K562 (cell line): ENCODE data around the gene KAZN. TPM values are rescaled to one million over a fixed set of nuclear protein-coding genes. Genes with fewer than 3 reads are reported as not detected.
A peak's percentile ranks its signal among the peaks of the same experiment; 100 is the strongest.

ENCODE experiments used
- ATAC-seq: fragments of 200-7000 bp; cut with Tn5 transposase; 3 replicates; pipeline ENCODE4 v1.9.1; 2020; ENCODE audit warnings: moderate library complexity
- BruUV-seq: library from RNA; stranded (reverse); fragments of 400-500 nt; replicated peaks from 2 replicates; lab custom pipeline; 2021; lab: Mats Ljungman, UMichigan
- CTCF ChIA-PET: fragments of 300-600 bp; formaldehyde crosslinking; extraction: SDS; loops from one replicate; lab custom pipeline; 2021; ENCODE audit warnings: low intra/inter-chr PET ratio; lab: Yijun Ruan, JAX
- POLR2A ChIA-PET: fragments of 300-600, 350-650 bp; sonication (Branson Sonifier 250); formaldehyde crosslinking; extraction: SDS; loops from one replicate; lab custom pipeline; 2021; ENCODE audit warnings: antibody characterized with exemption, inconsistent platforms; lab: Yijun Ruan, JAX
- DNase-seq, 4 experiments: peaks; one replicate each; pipeline versions ENCODE4 v3.0.0 to v3.0.0-alpha.2; 2011 to 2018; ENCODE audit warnings: low spot score in 3 of 4, mixed read lengths in 3 of 4; ENCODE audit errors: extremely low read depth in 1 of 4
- FAIRE-seq: peaks from 2 replicates; lab custom pipeline; 2011; peaks lifted over from hg19 to GRCh38; lab: Jason Lieb, UNC
- H2AFZ ChIP-seq: 2 replicates; pipeline ENCODE4 v1.6.0; 2011; ENCODE audit warnings: low read depth, low read length, control low read depth, inconsistent platforms
- H3K27ac ChIP-seq: fragments of 200-600 bp; 3 replicates; pipeline ENCODE4 v1.8.0; 2011; ENCODE audit warnings: low read depth, mild to moderate bottlenecking, control low read depth, inconsistent platforms, low read length, moderate library complexity, mixed read lengths; ENCODE audit errors: extremely low read depth
- H3K27me3 ChIP-seq, 2 experiments: fragments of 300-600 bp in 1 of 2; 2 replicates in 1 of 2; 3 replicates in 1 of 2; pipeline versions ENCODE4 v1.6.0 to v1.8.0; 2011; ENCODE audit warnings: inconsistent platforms in 2 of 2, low read length in 2 of 2, mild to moderate bottlenecking in 1 of 2, mixed read lengths in 1 of 2, moderate library complexity in 1 of 2; ENCODE audit not compliant: control insufficient read depth in 2 of 2, insufficient read depth in 2 of 2
- H3K36me3 ChIP-seq: fragments of 300-600 bp; 3 replicates; pipeline ENCODE4 v1.8.0; 2011; ENCODE audit warnings: mild to moderate bottlenecking, low read length, inconsistent platforms; ENCODE audit not compliant: control insufficient read depth, insufficient read depth
- H3K4me1 ChIP-seq, 2 experiments: fragments of 200-600 bp in 1 of 2; replicated peaks in 1 of 2; 2 replicates in 1 of 2; 3 replicates in 1 of 2; pipeline versions ENCODE4 v1.5.1 to v1.8.0; 2011; ENCODE audit warnings: inconsistent platforms in 2 of 2, low read length in 2 of 2, mild to moderate bottlenecking in 1 of 2, mixed read lengths in 1 of 2, moderate library complexity in 1 of 2; ENCODE audit not compliant: control insufficient read depth in 2 of 2, insufficient read depth in 2 of 2
- H3K4me2 ChIP-seq: 2 replicates; pipeline ENCODE4 v1.6.1; 2011; ENCODE audit warnings: low read length, control low read depth, inconsistent platforms, mixed read lengths; ENCODE audit not compliant: insufficient read depth
- H3K4me3 ChIP-seq: fragments of 200-600 bp; sonication (generic), shearing (Covaris generic); 2 replicates; pipeline ENCODE4 v1.5.1; 2016; ENCODE audit warnings: control low read depth, inconsistent platforms
- H3K79me2 ChIP-seq: fragments of 200-600 bp; 3 replicates; pipeline ENCODE4 v1.8.0; 2011; ENCODE audit warnings: low read length, inconsistent platforms; ENCODE audit not compliant: control insufficient read depth, insufficient read depth
- H3K9ac ChIP-seq, 2 experiments: 2 replicates each; pipeline versions ENCODE4 v1.6.0 to v1.6.1; 2011; ENCODE audit warnings: low read depth in 2 of 2, low read length in 2 of 2, control low read depth in 1 of 2, inconsistent platforms in 1 of 2, mild to moderate bottlenecking in 1 of 2, mixed read lengths in 1 of 2; ENCODE audit not compliant: insufficient read depth in 1 of 2
- H3K9me1 ChIP-seq: one replicate; pipeline ENCODE4 v1.6.0; 2011; ENCODE audit warnings: inconsistent platforms, mild to moderate bottlenecking, low read length, moderate library complexity; ENCODE audit not compliant: control insufficient read depth, insufficient read depth
- H3K9me3 ChIP-seq: replicated peaks from 2 replicates; pipeline ENCODE4 v1.5.1; 2011; ENCODE audit warnings: low read depth, low read length, inconsistent platforms; ENCODE audit not compliant: control insufficient read depth, insufficient read depth
- H4K20me1 ChIP-seq: replicated peaks from 2 replicates; pipeline ENCODE4 v1.6.1; 2011; ENCODE audit warnings: low read length, inconsistent platforms, mixed read lengths; ENCODE audit not compliant: control insufficient read depth, insufficient read depth
- BCOR ChIP-seq: fragments of 450-650 bp; IDR thresholded peaks from 2 replicates; pipeline ENCODE4 v1.6.1; 2016
- CHD1 ChIP-seq: fragments of 200-600 bp; sonication (generic); IDR thresholded peaks from one replicate; pipeline ENCODE4 v1.6.1; 2012; ENCODE audit warnings: mild to moderate bottlenecking, moderate library complexity, low read length, inconsistent platforms
- GABPB1 ChIP-seq: sonication (generic); formaldehyde crosslinking; IDR thresholded peaks from 2 replicates; pipeline ENCODE4 v1.8.0; 2022; ENCODE audit warnings: mild to moderate bottlenecking, missing genetic modification reagents
- SMAD4 ChIP-seq: fragments of 250-450 bp; sonication (Bioruptor Pico); conservative IDR thresholded peaks from 2 replicates; pipeline ENCODE4 v1.8.0; 2021; ENCODE audit warnings: inconsistent platforms, mild to moderate bottlenecking, moderate library complexity
- ZFX ChIP-seq: sonication (generic); formaldehyde crosslinking; IDR thresholded peaks from 2 replicates; pipeline ENCODE4 v1.8.0; 2022; ENCODE audit warnings: mild to moderate bottlenecking, missing genetic modification reagents, moderate library complexity
- ZNF644 ChIP-seq: fragments of 200-800 bp; sonication (Bioruptor generic); IDR thresholded peaks from 2 replicates; pipeline ENCODE4 v1.6.1; 2016; ENCODE audit warnings: low read depth, missing genetic modification characterization, missing compliant biosample characterization
- WGBS: fragments of 100-300 bp; shearing (Covaris generic); methylation state at CpG from one replicate; pipeline ENCODE4 v1.1.6; 2016; ENCODE audit warnings: low coverage, mixed read lengths; ENCODE audit not compliant: insufficient coverage; ENCODE audit errors: missing lambda C conversion rate; 5-methylcytosine and 5-hydroxymethylcytosine counted together
- in situ Hi-C: fragments of 300-500 bp; cut with MboI; formaldehyde crosslinking; loops from 4 replicates; pipeline ENCODE4 v1.15.0; 2018; ENCODE audit warnings: inconsistent platforms, mixed read lengths
- intact Hi-C: fragments of 100-400 bp; cut with micrococcal nuclease; formaldehyde crosslinking; loops from 2 replicates; pipeline ENCODE4 v1.14.2; 2022
- polyA plus RNA-seq, 8 experiments: library from polyadenylated mRNA; depleted of rRNA in 4 of 8; stranded (reverse) in 5 of 8; unstranded in 3 of 8; fragments of >200 nt; fragmentation: Nextera tagmentation in 2 of 8; fragmentation: Illumina TruSeq in 1 of 8; extraction: Ambion mirVana in 2 of 8; extraction: Trizol in 1 of 8; gene quantifications; 2 replicates each; pipeline versions ENCODE4 v1.2.1 to v1.2.3, GENCODE V29; 2011 to 2014; ENCODE audit warnings: inconsistent platforms in 1 of 8, missing spikeins in 1 of 8
- total RNA-seq, 7 experiments: library from RNA; depleted of rRNA in 6 of 7; stranded (reverse); fragments of >200 nt in 6 of 7; fragmentation: Illumina TruSeq in 2 of 7; extraction: Trizol in 2 of 7; gene quantifications; 2 replicates each; pipeline versions ENCODE4 v1.2.1 to v1.2.3, GENCODE V29; 2011 to 2021; ENCODE audit warnings: low replicate concordance in 1 of 7
- TF ChIP-seq, protein P1 (sequence below), 2 experiments: fragments of 250-450 bp in 1 of 2; fragments of 450-650 bp in 1 of 2; sonication (Bioruptor Pico) in 1 of 2; IDR thresholded peaks; 2 replicates each; pipeline versions ENCODE4 v1.6.1 to v1.8.0; 2016 to 2021; ENCODE audit warnings: mild to moderate bottlenecking in 2 of 2, moderate library complexity in 2 of 2, missing compliant biosample characterization in 1 of 2, missing genetic modification characterization in 1 of 2
- TF ChIP-seq, protein P2 (sequence below): fragments of 450-650 bp; IDR thresholded peaks from 2 replicates; pipeline ENCODE4 v1.6.1; 2017; ENCODE audit warnings: antibody characterized with exemption, mild to moderate bottlenecking

KAZN gene
- total and polyA plus RNA-seq, 9 of the 15 experiments (the other 6 are each of a cell fraction or from before 2014, with no cell fraction given): 2.1 to 21.6 (median 5.4) TPM

DNA sequence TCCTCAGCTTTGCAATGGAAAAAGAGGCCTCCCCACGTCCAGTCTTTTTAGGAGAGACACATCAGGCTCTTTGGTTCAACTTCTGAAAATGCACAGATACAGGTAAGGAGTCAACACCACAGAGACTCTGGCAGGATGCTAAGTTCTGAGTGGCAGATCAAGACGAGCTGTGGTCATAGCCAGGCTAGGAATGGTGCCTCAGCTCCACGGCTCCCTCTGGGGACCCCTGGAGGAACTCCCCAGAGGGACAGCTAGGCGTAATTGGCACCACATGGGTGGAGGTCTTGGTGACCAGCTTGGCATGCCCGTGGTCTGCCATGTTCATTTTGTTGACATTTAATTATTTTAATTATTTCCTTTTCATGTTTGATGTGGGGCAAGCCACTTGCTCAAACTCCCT, 206.1 kb downstream of the KAZN start:
- DNase-seq (peak; percentile 65 to 77 (median 69)), ATAC-seq (peak; percentile 93), FAIRE-seq (peak; percentile 69)
- no peaks in the 10 kb centered on the region for H3K27me3 ChIP-seq
- in situ Hi-C loops: no loop called here
- no peaks in the 10 kb centered on the region for H3K9me1 ChIP-seq
- POLR2A ChIA-PET: interaction anchor here (0.5 to 1.7 kb wide), 5 partner anchors 9 to 99 kb away, joined by 3 to 10 read pairs (median 3); no protein-coding TSS in a partner anchor
- H3K4me2 ChIP-seq: no peak overlapping the region
- no TSS peak for BruUV-seq
- H3K4me1 ChIP-seq: peaks cover 12 to 13% of the 10 kb centered on the region in 2 experiments; a peak in 4 of 5 replicates
- WGBS: 14% methylated on average over 5 of the region's 5 CpGs
- no peak overlapping the region for H3K9ac ChIP-seq
- no peak overlapping the region for H3K4me3 ChIP-seq
- H3K9me3 ChIP-seq: peaks cover 20% of the 10 kb centered on the region
- intact Hi-C loops: loop anchor here (1.0 kb wide), 1 partner anchor 21 kb away; no protein-coding TSS in a partner anchor
- 0 out of 2 replicates have a peak overlapping the region, but pooled peaks have one; percentile 43 for H2AFZ ChIP-seq
- H3K79me2 ChIP-seq: no peaks in the 10 kb centered on the region
- CTCF ChIA-PET: no interaction called here
- H3K36me3 ChIP-seq: no peaks in the 10 kb centered on the region; the same call in 2 of the 3 replicates
- no peaks in the 10 kb centered on the region for H4K20me1 ChIP-seq
- no peak overlapping the region for H3K27ac ChIP-seq
- TF ChIP-seq BCOR (no peak), GABPB1 (CRISPR knock-in tag) (0 out of 2 replicates have a peak, but pooled peaks have one; percentile 26), ZNF644 (tag) (no peak), ZFX (CRISPR knock-in tag) (no peak), CHD1 (no peak), SMAD4 (CRISPR knock-in tag) (0 out of 2 replicates have a peak, but pooled peaks have one; percentile 22)
- TF ChIP-seq, protein P1, sequence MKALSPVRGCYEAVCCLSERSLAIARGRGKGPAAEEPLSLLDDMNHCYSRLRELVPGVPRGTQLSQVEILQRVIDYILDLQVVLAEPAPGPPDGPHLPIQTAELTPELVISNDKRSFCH (CRISPR knock-in tag; IDR thresholded peaks at IDR 0.05): no peak
- TF ChIP-seq, protein P1 (tag; IDR thresholded peaks at IDR 0.05): no peak
- TF ChIP-seq, protein P2, sequence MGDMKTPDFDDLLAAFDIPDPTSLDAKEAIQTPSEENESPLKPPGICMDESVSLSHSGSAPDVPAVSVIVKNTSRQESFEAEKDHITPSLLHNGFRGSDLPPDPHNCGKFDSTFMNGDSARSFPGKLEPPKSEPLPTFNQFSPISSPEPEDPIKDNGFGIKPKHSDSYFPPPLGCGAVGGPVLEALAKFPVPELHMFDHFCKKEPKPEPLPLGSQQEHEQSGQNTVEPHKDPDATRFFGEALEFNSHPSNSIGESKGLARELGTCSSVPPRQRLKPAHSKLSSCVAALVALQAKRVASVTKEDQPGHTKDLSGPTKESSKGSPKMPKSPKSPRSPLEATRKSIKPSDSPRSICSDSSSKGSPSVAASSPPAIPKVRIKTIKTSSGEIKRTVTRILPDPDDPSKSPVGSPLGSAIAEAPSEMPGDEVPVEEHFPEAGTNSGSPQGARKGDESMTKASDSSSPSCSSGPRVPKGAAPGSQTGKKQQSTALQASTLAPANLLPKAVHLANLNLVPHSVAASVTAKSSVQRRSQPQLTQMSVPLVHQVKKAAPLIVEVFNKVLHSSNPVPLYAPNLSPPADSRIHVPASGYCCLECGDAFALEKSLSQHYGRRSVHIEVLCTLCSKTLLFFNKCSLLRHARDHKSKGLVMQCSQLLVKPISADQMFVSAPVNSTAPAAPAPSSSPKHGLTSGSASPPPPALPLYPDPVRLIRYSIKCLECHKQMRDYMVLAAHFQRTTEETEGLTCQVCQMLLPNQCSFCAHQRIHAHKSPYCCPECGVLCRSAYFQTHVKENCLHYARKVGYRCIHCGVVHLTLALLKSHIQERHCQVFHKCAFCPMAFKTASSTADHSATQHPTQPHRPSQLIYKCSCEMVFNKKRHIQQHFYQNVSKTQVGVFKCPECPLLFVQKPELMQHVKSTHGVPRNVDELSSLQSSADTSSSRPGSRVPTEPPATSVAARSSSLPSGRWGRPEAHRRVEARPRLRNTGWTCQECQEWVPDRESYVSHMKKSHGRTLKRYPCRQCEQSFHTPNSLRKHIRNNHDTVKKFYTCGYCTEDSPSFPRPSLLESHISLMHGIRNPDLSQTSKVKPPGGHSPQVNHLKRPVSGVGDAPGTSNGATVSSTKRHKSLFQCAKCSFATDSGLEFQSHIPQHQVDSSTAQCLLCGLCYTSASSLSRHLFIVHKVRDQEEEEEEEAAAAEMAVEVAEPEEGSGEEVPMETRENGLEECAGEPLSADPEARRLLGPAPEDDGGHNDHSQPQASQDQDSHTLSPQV: peak; percentile 47
